Right kidney (tissue), 9 donors: Measurements from ENCODE around the gene FKBP8.
"Not testable (repeated sequence)": the region's sequence is repeated elsewhere in the genome, so short reads cannot be mapped to it uniquely, and the experiment has no call there.

Source experiments
- DNase-seq: peaks from one replicate; pipeline ENCODE4 v3.0.0-alpha.2; 2016
- long read RNA-seq, 8 donors: transcript quantifications; one replicate each; lab custom pipeline, GENCODE V29; 2026

FKBP8 gene
- long read RNA-seq, donor 1, transcript FKBP8-209 (9 exons, 1,781 nt) = minor isoform, 24 of 153 reads
- long read RNA-seq, donor 1, transcript FKBP8-201 (9 exons, 1,710 nt) = minor isoform, 20 of 153 reads
- long read RNA-seq, donor 1, transcript FKBP8-213 (9 exons, 1,849 nt) = major isoform, 45 of 153 reads
- long read RNA-seq, donor 1, partial matches to known transcripts = 62 of 153 reads
- long read RNA-seq, donor 1, other reads (novel, unspliced or antisense) = 0 of 153 reads
- long read RNA-seq, donor 2, transcript FKBP8-213 (9 exons, 1,849 nt) = major isoform, 24 of 91 reads
- long read RNA-seq, donor 2, transcript FKBP8-201 (9 exons, 1,710 nt) = minor isoform, 9 of 91 reads
- long read RNA-seq, donor 2, transcript FKBP8-209 (9 exons, 1,781 nt) = minor isoform, 9 of 91 reads
- long read RNA-seq, donor 2, partial matches to known transcripts = 40 of 91 reads
- long read RNA-seq, donor 2, other reads (novel, unspliced or antisense) = 8 of 91 reads
- long read RNA-seq, donor 3, transcript FKBP8-201 (9 exons, 1,710 nt) = minor isoform, 9 of 51 reads
- long read RNA-seq, donor 3, transcript FKBP8-213 (9 exons, 1,849 nt) = major isoform, 20 of 51 reads
- long read RNA-seq, donor 3, transcript FKBP8-209 (9 exons, 1,781 nt) = minor isoform, 8 of 51 reads
- long read RNA-seq, donor 3, partial matches to known transcripts = 5 of 51 reads
- long read RNA-seq, donor 3, other reads (novel, unspliced or antisense) = 7 of 51 reads
- long read RNA-seq, donor 4, transcript FKBP8-209 (9 exons, 1,781 nt) = minor isoform, 18 of 134 reads
- long read RNA-seq, donor 4, transcript FKBP8-213 (9 exons, 1,849 nt) = major isoform, 37 of 134 reads
- long read RNA-seq, donor 4, transcript FKBP8-201 (9 exons, 1,710 nt) = minor isoform, 17 of 134 reads
- long read RNA-seq, donor 4, partial matches to known transcripts = 48 of 134 reads
- long read RNA-seq, donor 4, other reads (novel, unspliced or antisense) = 11 of 134 reads
- long read RNA-seq, donor 5, transcript FKBP8-209 (9 exons, 1,781 nt) = minor isoform, 19 of 100 reads
- long read RNA-seq, donor 5, transcript FKBP8-201 (9 exons, 1,710 nt) = minor isoform, 22 of 100 reads
- long read RNA-seq, donor 5, transcript FKBP8-213 (9 exons, 1,849 nt) = major isoform, 30 of 100 reads
- long read RNA-seq, donor 5, partial matches to known transcripts = 22 of 100 reads
- long read RNA-seq, donor 5, other reads (novel, unspliced or antisense) = 7 of 100 reads
- long read RNA-seq, donor 6, transcript FKBP8-213 (9 exons, 1,849 nt) = major isoform, 29 of 77 reads
- long read RNA-seq, donor 6, transcript FKBP8-209 (9 exons, 1,781 nt) = minor isoform, 12 of 77 reads
- long read RNA-seq, donor 6, transcript FKBP8-201 (9 exons, 1,710 nt) = minor isoform, 11 of 77 reads
- long read RNA-seq, donor 6, partial matches to known transcripts = 19 of 77 reads
- long read RNA-seq, donor 6, other reads (novel, unspliced or antisense) = 6 of 77 reads
- long read RNA-seq, donor 7 = 0 reads
- long read RNA-seq, donor 8, transcript FKBP8-209 (9 exons, 1,781 nt) = minor isoform, 34 of 140 reads
- long read RNA-seq, donor 8, transcript FKBP8-213 (9 exons, 1,849 nt) = major isoform, 46 of 140 reads
- long read RNA-seq, donor 8, transcript FKBP8-201 (9 exons, 1,710 nt) = minor isoform, 17 of 140 reads
- long read RNA-seq, donor 8, partial matches to known transcripts = 28 of 140 reads
- long read RNA-seq, donor 8, other reads (novel, unspliced or antisense) = 12 of 140 reads

GRCh38 chr19:18542941-18543813 lies at the start of gene FKBP8:
Gene FKBP8 (minus strand): TSS chr19:18543573. CDS start chr19:18541970, 1,603 bp downstream.
- peak; percentile 58 for DNase-seq

DNA sequence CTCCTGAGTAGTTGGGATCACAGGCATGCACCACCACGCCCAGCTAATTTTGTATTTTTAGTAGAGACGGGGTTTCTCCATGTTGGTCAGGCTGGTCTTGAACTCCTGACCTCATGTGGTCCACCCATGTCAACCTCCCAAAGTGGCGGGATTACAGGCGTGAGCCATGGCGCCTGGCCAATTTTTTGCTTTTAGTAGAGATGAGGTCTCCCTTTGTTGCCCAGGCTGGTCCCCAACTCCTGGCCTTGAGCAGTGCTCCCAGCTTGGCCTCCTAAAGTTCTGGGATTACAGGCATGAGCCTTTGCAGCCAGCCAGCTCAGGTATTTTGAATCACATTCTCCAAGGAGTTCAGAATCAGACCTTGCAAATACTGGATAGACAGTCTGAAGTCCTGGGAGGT lies 49.4 kb upstream of the FKBP8 start:
- not testable (repeated sequence) for DNase-seq

GRCh38 chr19:18591735-18592385 lies 48.5 kb upstream of the FKBP8 start:
- DNase-seq = no peak

- DNase-seq = peak; percentile 76
Measured at GRCh38 chr19:18590273-18591272, 47.2 kb upstream of the FKBP8 start.

DNA sequence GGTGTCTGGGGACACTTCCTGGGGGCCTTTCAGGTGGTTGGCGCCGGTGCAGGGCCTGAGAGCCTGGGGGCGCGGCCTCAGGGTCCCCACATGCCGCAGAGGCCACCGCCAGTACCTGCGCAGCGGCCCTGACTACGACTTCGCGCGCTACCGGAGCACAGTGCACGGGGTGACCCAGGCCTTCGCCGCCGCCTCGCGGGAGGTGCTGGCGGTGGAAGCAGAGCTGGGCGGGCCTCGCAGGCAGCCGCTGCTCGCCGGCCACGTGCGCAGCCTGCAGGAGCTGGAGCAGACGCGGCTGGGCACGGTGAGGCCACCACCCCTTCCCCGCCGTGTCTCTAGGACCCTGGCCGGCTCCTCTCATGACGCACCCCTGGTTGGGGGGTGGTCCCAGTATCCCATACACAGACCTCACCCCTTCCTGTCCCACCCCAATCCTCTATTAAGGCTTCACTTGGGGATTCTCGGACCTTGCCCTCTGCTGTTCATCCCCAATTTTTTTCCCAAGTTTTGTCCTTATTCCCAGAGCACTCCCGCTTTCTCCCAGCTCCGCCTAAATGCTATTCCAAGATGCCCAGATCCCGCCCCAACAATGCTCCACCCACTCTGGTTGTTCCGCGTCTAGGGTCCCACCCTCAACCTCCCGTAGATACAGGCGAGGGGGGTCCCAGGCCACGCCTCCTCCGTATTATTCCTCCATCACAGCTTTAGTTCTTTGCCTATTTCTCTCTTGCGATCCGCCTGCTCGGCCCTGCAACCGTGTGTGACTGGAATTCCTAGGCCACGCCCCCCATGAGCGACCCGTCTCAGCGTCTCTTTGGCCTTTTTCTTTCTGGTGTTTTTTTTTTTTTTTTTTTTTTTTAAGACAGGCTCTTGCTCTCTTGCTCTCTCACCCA lies 46.3 kb upstream of the FKBP8 start:
- no peak for DNase-seq

- DNase-seq = peak; percentile 98
Measured at GRCh38 chr19:18588611-18589379, 45.4 kb upstream of the FKBP8 start, which contains the start of gene REX1BD. Gene REX1BD (plus strand): TSS chr19:18588798. CDS start chr19:18588802, 4 bp downstream.

GRCh38 chr19:18587962-18588610 lies 44.7 kb upstream of the FKBP8 start:
- no peak for DNase-seq

DNA sequence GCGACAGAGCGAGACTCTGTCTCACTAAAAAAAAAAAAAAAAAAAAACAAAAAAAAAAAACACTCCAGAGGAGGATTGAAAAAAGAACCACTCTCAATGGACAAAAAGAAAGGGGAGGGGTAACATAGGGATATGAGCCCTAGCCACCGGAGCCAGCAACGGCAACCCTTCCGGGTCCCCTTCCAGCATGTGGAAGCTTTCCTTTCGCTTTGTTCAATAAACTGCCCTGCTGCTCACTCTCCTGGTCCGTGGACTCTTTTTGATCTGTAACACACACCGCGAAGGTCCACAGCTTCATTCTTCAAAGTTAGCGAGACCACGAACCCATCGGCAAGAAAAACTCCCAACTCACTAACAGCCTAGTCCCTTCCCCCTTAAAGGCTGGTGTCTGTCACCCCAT lies 44.2 kb upstream of the FKBP8 start:
- DNase-seq = no peak

DNA sequence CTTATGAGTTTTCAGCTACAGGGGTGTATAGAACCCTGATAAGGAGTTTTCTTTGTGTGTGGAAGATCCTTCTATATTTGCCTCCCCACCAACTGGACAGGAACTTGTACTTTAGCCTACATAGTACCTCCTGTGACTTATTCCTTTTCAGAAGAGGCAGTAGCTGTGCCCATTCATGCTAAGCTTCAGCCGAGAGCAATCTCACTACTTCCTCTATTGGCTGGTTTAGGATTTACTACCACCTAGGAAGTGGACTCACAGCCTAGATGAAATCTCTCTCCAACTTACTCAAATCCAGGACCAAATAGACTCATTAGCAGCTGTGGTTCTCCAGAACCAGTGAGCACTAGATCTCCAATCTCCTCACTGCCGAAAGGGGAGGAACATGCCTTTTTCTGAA lies 42.9 kb upstream of the FKBP8 start:
- DNase-seq = no peak

DNA sequence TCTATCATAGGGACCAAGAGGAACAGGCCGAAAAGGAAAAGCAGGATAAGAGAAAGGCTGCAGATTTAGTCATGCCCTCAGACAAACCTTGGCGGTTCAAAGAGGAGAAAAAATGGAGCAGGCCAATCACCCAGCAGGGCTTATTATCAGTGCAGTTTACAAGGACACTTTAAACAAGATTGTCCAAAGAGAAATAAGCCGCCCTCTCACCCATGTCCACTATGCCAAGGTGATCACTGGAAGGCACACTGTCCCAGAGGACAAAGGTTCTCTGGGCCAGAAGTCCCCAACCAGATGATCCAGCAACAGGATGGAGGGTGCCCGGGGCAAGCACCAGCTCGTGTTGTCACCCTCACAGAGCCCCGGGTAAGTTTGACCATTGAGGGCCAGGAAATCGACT lies 36.9 kb upstream of the FKBP8 start:
- no peak for DNase-seq

- no peak for DNase-seq
Measured at GRCh38 chr19:18577365-18577914, 34.1 kb upstream of the FKBP8 start.

- DNase-seq = no peak
Measured at GRCh38 chr19:18576383-18576782, 33.0 kb upstream of the FKBP8 start.

- no peak for DNase-seq
Measured at GRCh38 chr19:18574691-18575291, 31.4 kb upstream of the FKBP8 start.

DNA sequence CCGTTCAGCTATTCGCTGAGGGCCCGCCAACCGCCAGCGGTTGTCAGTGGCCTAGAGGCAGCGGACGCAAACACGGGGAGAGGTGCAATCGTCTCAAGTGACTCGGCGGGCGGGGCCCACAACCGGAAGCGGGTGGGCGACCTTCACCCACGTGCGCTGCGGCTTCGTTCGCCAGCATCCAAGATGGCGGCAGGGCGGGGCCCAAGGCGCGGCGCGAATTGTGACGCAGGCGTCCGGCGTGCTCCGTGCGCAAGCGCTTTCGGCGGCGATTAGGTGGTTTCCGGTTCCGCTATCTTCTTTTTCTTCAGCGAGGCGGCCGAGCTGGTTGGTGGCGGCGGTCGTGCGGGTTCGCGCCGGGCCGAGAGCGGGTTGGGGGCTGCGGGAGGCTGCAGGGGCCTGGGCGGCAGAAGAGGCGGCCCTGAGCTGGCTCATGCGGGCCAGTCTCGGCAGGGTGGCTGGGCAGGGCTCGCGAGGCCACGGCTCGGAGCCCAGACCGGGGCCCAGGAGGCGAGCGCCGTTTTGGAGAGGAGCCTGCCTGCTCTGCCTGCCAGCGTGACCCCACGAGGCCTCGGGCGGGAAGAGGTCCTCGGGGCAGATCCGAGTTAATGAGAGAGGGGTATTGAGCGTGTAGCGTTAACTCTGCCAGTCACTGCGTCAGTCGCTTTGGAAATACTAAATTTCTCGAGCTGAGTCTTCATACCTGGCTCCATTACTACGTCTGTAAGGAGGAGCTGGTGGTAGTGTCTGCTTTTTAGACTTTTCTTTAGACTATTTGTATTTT lies 28.4 kb upstream of the FKBP8 start, which contains the start of gene UBA52:
UBA52 (plus strand) TSS at position 294 of the 781 bp plus-strand sequence. CDS start 1,444 bp downstream, outside the sequence.
- peak; percentile 92 for DNase-seq
